ENCODE results near the gene MAPK12.

DNA sequence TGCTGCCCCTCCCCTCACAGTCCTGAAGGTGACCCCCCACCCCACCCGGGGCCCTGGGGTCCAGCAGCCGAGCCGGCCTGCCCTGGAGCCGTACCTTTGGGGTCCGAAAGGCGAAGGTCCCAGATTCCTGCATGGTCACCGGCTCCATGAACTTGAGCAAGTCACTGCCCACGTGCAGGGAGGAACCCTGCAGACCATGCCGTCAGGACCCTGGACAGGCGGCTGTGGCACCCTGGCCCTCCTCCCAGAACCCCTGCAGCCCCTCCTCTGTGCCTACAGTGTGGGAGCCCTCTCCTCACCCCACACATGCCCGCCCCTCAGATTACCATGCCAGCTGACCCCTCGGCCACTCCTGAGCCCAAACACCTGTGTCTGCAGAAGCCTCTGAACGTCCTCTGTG lies 23.0 kb upstream of the MAPK12 start:
- TF ChIP-seq, protein P1, sequence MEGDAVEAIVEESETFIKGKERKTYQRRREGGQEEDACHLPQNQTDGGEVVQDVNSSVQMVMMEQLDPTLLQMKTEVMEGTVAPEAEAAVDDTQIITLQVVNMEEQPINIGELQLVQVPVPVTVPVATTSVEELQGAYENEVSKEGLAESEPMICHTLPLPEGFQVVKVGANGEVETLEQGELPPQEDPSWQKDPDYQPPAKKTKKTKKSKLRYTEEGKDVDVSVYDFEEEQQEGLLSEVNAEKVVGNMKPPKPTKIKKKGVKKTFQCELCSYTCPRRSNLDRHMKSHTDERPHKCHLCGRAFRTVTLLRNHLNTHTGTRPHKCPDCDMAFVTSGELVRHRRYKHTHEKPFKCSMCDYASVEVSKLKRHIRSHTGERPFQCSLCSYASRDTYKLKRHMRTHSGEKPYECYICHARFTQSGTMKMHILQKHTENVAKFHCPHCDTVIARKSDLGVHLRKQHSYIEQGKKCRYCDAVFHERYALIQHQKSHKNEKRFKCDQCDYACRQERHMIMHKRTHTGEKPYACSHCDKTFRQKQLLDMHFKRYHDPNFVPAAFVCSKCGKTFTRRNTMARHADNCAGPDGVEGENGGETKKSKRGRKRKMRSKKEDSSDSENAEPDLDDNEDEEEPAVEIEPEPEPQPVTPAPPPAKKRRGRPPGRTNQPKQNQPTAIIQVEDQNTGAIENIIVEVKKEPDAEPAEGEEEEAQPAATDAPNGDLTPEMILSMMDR (IDR thresholded peaks at IDR 0.05): no peak
- TF ChIP-seq, protein P2, sequence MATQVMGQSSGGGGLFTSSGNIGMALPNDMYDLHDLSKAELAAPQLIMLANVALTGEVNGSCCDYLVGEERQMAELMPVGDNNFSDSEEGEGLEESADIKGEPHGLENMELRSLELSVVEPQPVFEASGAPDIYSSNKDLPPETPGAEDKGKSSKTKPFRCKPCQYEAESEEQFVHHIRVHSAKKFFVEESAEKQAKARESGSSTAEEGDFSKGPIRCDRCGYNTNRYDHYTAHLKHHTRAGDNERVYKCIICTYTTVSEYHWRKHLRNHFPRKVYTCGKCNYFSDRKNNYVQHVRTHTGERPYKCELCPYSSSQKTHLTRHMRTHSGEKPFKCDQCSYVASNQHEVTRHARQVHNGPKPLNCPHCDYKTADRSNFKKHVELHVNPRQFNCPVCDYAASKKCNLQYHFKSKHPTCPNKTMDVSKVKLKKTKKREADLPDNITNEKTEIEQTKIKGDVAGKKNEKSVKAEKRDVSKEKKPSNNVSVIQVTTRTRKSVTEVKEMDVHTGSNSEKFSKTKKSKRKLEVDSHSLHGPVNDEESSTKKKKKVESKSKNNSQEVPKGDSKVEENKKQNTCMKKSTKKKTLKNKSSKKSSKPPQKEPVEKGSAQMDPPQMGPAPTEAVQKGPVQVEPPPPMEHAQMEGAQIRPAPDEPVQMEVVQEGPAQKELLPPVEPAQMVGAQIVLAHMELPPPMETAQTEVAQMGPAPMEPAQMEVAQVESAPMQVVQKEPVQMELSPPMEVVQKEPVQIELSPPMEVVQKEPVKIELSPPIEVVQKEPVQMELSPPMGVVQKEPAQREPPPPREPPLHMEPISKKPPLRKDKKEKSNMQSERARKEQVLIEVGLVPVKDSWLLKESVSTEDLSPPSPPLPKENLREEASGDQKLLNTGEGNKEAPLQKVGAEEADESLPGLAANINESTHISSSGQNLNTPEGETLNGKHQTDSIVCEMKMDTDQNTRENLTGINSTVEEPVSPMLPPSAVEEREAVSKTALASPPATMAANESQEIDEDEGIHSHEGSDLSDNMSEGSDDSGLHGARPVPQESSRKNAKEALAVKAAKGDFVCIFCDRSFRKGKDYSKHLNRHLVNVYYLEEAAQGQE (IDR thresholded peaks at IDR 0.05; ENCODE audit: insufficient read depth in 1 of 2, low read depth in 2 of 2, low read length in 1 of 2): peak in 1 of 2 experiments; percentile 66; a peak in 1 of 4 replicates
